SK-N-SH (cell line): ENCODE data around the gene PROSER2. TPM values are rescaled to one million over a fixed set of nuclear protein-coding genes. Genes with fewer than 3 reads are reported as not detected.

ENCODE experiments used
- CTCF ChIA-PET: fragments of 300-600, 350-600 bp; formaldehyde crosslinking; extraction: SDS; loops from one replicate; lab custom pipeline; 2021; lab: Yijun Ruan, JAX
- POLR2A ChIA-PET: fragments of 350-600 bp; sonication (Branson Sonifier 250); formaldehyde crosslinking; extraction: SDS; loops from one replicate; lab custom pipeline; 2020; ENCODE audit warnings: antibody characterized with exemption, inconsistent platforms; lab: Yijun Ruan, JAX
- DNase-seq: peaks from one replicate; pipeline ENCODE4 v3.0.0; 2012
- H2AFZ ChIP-seq: fragments of 200-600 bp; sonication (generic); 2 replicates; pipeline ENCODE4 v1.8.1; 2016; ENCODE audit warnings: antibody characterized with exemption, mild to moderate bottlenecking, low read depth
- H3F3A ChIP-seq: fragments of 200-600 bp; sonication (generic); replicated peaks from 2 replicates; pipeline ENCODE3; 2016; ENCODE audit warnings: antibody characterized with exemption, mild to moderate bottlenecking; ENCODE audit not compliant: insufficient read depth
- H3K27ac ChIP-seq, 2 experiments: fragments of 200-500 bp in 1 of 2; fragments of 200-600 bp in 1 of 2; sonication (Bioruptor generic) in 1 of 2; sonication (generic), shearing (Covaris generic) in 1 of 2; 2 replicates each; pipeline versions ENCODE4 v1.5.1 to v1.6.1; 2014 to 2016; ENCODE audit warnings: low read depth in 2 of 2, inconsistent platforms in 1 of 2, low read length in 1 of 2, mild to moderate bottlenecking in 1 of 2, mixed read lengths in 1 of 2
- H3K27me3 ChIP-seq: fragments of 200-600 bp; sonication (generic), shearing (Covaris generic); 2 replicates; pipeline ENCODE4 v1.6.1; 2016; ENCODE audit warnings: mixed run types; ENCODE audit not compliant: insufficient read depth
- H3K36me3 ChIP-seq, 2 experiments: fragments of 200-500 bp in 1 of 2; fragments of 200-600 bp in 1 of 2; sonication (Bioruptor generic) in 1 of 2; sonication (generic) in 1 of 2; replicated peaks in 1 of 2; 2 replicates each; pipeline versions ENCODE3 to v1.5.1; 2014 to 2016; ENCODE audit warnings: low read length in 1 of 2, mild to moderate bottlenecking in 1 of 2; ENCODE audit not compliant: insufficient read depth in 2 of 2, control insufficient read depth in 1 of 2
- H3K4me1 ChIP-seq, 2 experiments: fragments of 200-500 bp in 1 of 2; fragments of 200-600 bp in 1 of 2; sonication (Bioruptor generic) in 1 of 2; sonication (generic), shearing (Covaris generic) in 1 of 2; 2 replicates each; pipeline versions ENCODE4 v1.5.1 to v1.6.1; 2014 to 2016; ENCODE audit warnings: low read depth in 1 of 2, low read length in 1 of 2, mixed run types in 1 of 2; ENCODE audit not compliant: insufficient read depth in 2 of 2, control insufficient read depth in 1 of 2
- H3K4me2 ChIP-seq: fragments of 200-600 bp; sonication (generic), shearing (Covaris generic); 2 replicates; pipeline ENCODE4 v1.6.1; 2017; ENCODE audit warnings: mixed run types
- H3K4me3 ChIP-seq, 2 experiments: fragments of 200-500 bp in 1 of 2; fragments of 200-600 bp in 1 of 2; sonication (Bioruptor generic) in 1 of 2; sonication (generic), shearing (Covaris generic) in 1 of 2; 2 replicates each; pipeline versions ENCODE4 v1.5.1 to v1.8.1; 2014 to 2016; ENCODE audit warnings: low read depth in 2 of 2, inconsistent platforms in 1 of 2, low read length in 1 of 2, mild to moderate bottlenecking in 1 of 2, mixed read lengths in 1 of 2, moderate library complexity in 1 of 2
- H3K79me2 ChIP-seq: fragments of 200-600 bp; sonication (generic); 2 replicates; pipeline ENCODE4 v1.8.1; 2017; ENCODE audit warnings: mild to moderate bottlenecking; ENCODE audit not compliant: insufficient read depth
- H3K9ac ChIP-seq: fragments of 200-600 bp; sonication (generic); 2 replicates; pipeline ENCODE4 v1.6.1; 2017; ENCODE audit warnings: mixed run types
- H3K9me2 ChIP-seq: fragments of 200-600 bp; sonication (generic); 2 replicates; pipeline ENCODE4 v1.6.1; 2017; ENCODE audit warnings: mixed run types
- H3K9me3 ChIP-seq: fragments of 200-600 bp; sonication (generic); 2 replicates; pipeline ENCODE4 v1.6.1; 2017; ENCODE audit warnings: mixed run types, mild to moderate bottlenecking, moderate library complexity
- H4K20me1 ChIP-seq: fragments of 200-600 bp; sonication (generic); 2 replicates; pipeline ENCODE4 v1.6.1; 2017; ENCODE audit warnings: mild to moderate bottlenecking, mixed run types; ENCODE audit not compliant: insufficient read depth
- CHD2 ChIP-seq: fragments of 150-350 bp; IDR thresholded peaks from 2 replicates; pipeline ENCODE4 v1.6.1; 2018; ENCODE audit warnings: low read length; ENCODE audit not compliant: partially characterized antibody
- EP300 ChIP-seq, 2 experiments: IDR thresholded peaks; 2 replicates each; pipeline versions ENCODE4 v1.4.0 to v1.6.1; 2012; ENCODE audit warnings: borderline replicate concordance in 1 of 2, low read depth in 1 of 2, low read length in 1 of 2
- FOSL2 ChIP-seq: IDR thresholded peaks from 2 replicates; pipeline ENCODE4 v1.4.0; 2012; ENCODE audit warnings: low read depth, mild to moderate bottlenecking, moderate library complexity, borderline replicate concordance
- FOXJ3 ChIP-seq: sonication (generic); formaldehyde crosslinking; IDR thresholded peaks from 2 replicates; pipeline ENCODE4 v1.5.1; 2020; ENCODE audit warnings: mild to moderate bottlenecking, missing genetic modification reagents
- FOXM1 ChIP-seq: IDR thresholded peaks from 2 replicates; pipeline ENCODE4 v1.4.0; 2012; ENCODE audit warnings: low read depth, mild to moderate bottlenecking
- JUND ChIP-seq: IDR thresholded peaks from 2 replicates; pipeline ENCODE4 v1.4.0; 2012
- MEF2A ChIP-seq: IDR thresholded peaks from 2 replicates; pipeline ENCODE4 v1.4.0; 2012; ENCODE audit warnings: low read depth, borderline replicate concordance
- MXI1 ChIP-seq: IDR thresholded peaks from 2 replicates; pipeline ENCODE4 v1.6.1; 2012; ENCODE audit warnings: mild to moderate bottlenecking, low read depth, low read length, improper control_type of control experiment
- POLR2AphosphoS5 ChIP-seq: IDR thresholded peaks from 2 replicates; pipeline ENCODE4 v1.6.1; 2012; ENCODE audit warnings: low read depth, low read length
- RXRA ChIP-seq: IDR thresholded peaks from 2 replicates; pipeline ENCODE4 v1.4.0; 2012; ENCODE audit warnings: low read depth, mild to moderate bottlenecking, borderline replicate concordance
- SMC3 ChIP-seq: IDR thresholded peaks from 2 replicates; pipeline ENCODE4 v1.6.1; 2012; ENCODE audit warnings: low read depth, low read length, improper control_type of control experiment
- TEAD4 ChIP-seq: IDR thresholded peaks from 2 replicates; pipeline ENCODE4 v1.4.0; 2012; ENCODE audit warnings: mild to moderate bottlenecking, borderline replicate concordance; ENCODE audit not compliant: insufficient read depth
- YY1 ChIP-seq: IDR thresholded peaks from 2 replicates; pipeline ENCODE4 v1.4.0; 2012; ENCODE audit warnings: low read depth, mild to moderate bottlenecking
- WGBS: methylation state at CpG from one replicate; pipeline ENCODE4 v1.1.6; 2017; ENCODE audit warnings: low lambda C conversion rate; 5-methylcytosine and 5-hydroxymethylcytosine counted together
- polyA plus RNA-seq, 3 experiments: library from polyadenylated mRNA; depleted of rRNA; stranded (reverse); fragments of >200 nt; gene quantifications; 2 replicates each; pipeline ENCODE4 v1.2.3, GENCODE V29; 2012
- TF ChIP-seq, protein P1 (sequence below): fragments of 200-600 bp; sonication (generic); IDR thresholded peaks from 2 replicates; pipeline ENCODE4 v1.6.1; 2017; ENCODE audit warnings: antibody characterized with exemption, mild to moderate bottlenecking, moderate library complexity
- TF ChIP-seq, protein P2 (sequence below): IDR thresholded peaks from 2 replicates; pipeline ENCODE4 v1.6.1; 2012; ENCODE audit warnings: mild to moderate bottlenecking, low read depth, low read length, moderate library complexity

The PROSER2 gene
- polyA plus RNA-seq, 1 of the 3 experiments (the other 2 are of a cell fraction) = 0.95 TPM

DNA sequence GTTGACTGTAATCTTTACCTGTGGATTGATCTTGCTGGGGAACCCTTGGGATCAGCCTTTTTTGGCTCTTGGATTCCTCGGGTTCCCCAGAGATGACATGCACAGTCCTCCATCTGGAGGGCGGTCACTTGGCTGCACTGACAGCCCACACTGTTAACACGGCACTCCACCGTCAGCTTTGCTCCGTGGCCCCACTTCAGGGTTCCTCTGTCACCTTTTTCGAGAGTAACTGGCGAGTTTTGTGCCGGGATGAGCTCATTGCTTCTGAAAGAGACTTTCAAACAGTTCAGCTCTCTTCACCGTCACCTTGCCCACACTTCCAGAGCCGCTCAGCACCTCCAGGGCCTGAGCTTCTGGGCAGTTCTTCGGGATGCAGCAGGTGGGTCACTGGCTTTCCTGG lies 42.4 kb downstream of the PROSER2 start:
- Histone ChIP-seq H4K20me1 (no peaks in the 10 kb centered on the region), H3F3A (no peaks in the 10 kb centered on the region), H3K4me2 (no peak overlapping the region), H3K9me2 (no peaks in the 10 kb centered on the region), H3K9me3 (no peaks in the 10 kb centered on the region), H3K27ac (no peak overlapping the region), H2AFZ (no peak overlapping the region), H3K9ac (no peak overlapping the region), H3K4me1 (no peaks in the 10 kb centered on the region), H3K36me3 (no peaks in the 10 kb centered on the region), H3K27me3 (no peaks in the 10 kb centered on the region), H3K79me2 (no peaks in the 10 kb centered on the region), H3K4me3 (no peak overlapping the region)
- WGBS = 75% methylated on average over 11 of the region's 11 CpGs
- DNase-seq = no peak
- no peak for TF ChIP-seq FOXJ3 (CRISPR knock-in tag)
- no peak for TF ChIP-seq FOSL2
- no peak for TF ChIP-seq MXI1
- TF ChIP-seq JUND = no peak
- no peak for TF ChIP-seq YY1
- TF ChIP-seq TEAD4 = no peak
- no peak for TF ChIP-seq POLR2AphosphoS5
- TF ChIP-seq, protein P1, sequence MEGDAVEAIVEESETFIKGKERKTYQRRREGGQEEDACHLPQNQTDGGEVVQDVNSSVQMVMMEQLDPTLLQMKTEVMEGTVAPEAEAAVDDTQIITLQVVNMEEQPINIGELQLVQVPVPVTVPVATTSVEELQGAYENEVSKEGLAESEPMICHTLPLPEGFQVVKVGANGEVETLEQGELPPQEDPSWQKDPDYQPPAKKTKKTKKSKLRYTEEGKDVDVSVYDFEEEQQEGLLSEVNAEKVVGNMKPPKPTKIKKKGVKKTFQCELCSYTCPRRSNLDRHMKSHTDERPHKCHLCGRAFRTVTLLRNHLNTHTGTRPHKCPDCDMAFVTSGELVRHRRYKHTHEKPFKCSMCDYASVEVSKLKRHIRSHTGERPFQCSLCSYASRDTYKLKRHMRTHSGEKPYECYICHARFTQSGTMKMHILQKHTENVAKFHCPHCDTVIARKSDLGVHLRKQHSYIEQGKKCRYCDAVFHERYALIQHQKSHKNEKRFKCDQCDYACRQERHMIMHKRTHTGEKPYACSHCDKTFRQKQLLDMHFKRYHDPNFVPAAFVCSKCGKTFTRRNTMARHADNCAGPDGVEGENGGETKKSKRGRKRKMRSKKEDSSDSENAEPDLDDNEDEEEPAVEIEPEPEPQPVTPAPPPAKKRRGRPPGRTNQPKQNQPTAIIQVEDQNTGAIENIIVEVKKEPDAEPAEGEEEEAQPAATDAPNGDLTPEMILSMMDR = no peak
- no peak for TF ChIP-seq CHD2
- TF ChIP-seq SMC3 = no peak
- no peak for TF ChIP-seq EP300 (IDR thresholded peaks at IDR 0.05; ENCODE audit: borderline replicate concordance in 1 of 2, low read depth in 1 of 2, low read length in 1 of 2)
- TF ChIP-seq MEF2A = no peak
- TF ChIP-seq FOXM1 = no peak
- TF ChIP-seq RXRA = no peak
- TF ChIP-seq, protein P2, sequence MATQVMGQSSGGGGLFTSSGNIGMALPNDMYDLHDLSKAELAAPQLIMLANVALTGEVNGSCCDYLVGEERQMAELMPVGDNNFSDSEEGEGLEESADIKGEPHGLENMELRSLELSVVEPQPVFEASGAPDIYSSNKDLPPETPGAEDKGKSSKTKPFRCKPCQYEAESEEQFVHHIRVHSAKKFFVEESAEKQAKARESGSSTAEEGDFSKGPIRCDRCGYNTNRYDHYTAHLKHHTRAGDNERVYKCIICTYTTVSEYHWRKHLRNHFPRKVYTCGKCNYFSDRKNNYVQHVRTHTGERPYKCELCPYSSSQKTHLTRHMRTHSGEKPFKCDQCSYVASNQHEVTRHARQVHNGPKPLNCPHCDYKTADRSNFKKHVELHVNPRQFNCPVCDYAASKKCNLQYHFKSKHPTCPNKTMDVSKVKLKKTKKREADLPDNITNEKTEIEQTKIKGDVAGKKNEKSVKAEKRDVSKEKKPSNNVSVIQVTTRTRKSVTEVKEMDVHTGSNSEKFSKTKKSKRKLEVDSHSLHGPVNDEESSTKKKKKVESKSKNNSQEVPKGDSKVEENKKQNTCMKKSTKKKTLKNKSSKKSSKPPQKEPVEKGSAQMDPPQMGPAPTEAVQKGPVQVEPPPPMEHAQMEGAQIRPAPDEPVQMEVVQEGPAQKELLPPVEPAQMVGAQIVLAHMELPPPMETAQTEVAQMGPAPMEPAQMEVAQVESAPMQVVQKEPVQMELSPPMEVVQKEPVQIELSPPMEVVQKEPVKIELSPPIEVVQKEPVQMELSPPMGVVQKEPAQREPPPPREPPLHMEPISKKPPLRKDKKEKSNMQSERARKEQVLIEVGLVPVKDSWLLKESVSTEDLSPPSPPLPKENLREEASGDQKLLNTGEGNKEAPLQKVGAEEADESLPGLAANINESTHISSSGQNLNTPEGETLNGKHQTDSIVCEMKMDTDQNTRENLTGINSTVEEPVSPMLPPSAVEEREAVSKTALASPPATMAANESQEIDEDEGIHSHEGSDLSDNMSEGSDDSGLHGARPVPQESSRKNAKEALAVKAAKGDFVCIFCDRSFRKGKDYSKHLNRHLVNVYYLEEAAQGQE = no peak
- POLR2A ChIA-PET = no interaction called here
- CTCF ChIA-PET = no interaction called here
